GM12865 (cell line): ENCODE data around the gene PDGFA.
A peak's percentile ranks its signal among the peaks of the same experiment; 100 is the strongest.

Experiments
- DNase-seq: peaks from one replicate; pipeline ENCODE4 v3.0.0; 2010; ENCODE audit warnings: low read depth
- H3K4me3 ChIP-seq: 2 replicates; pipeline ENCODE4 v1.5.1; 2011; ENCODE audit warnings: mild to moderate bottlenecking, low read depth, low read length, control low read depth
- TF ChIP-seq, protein P1 (sequence below): IDR thresholded peaks from 2 replicates; pipeline ENCODE4 v1.5.1; 2011; ENCODE audit warnings: low read length, control low read depth, low read depth, inconsistent platforms; ENCODE audit not compliant: insufficient read depth; ENCODE audit errors: missing control alignments

PDGFA gene

GRCh38 chr7:455110-455928 lies 64.3 kb downstream of the PDGFA start:
- no peak for DNase-seq
- H3K4me3 ChIP-seq = no peak overlapping the region
- TF ChIP-seq, protein P1, sequence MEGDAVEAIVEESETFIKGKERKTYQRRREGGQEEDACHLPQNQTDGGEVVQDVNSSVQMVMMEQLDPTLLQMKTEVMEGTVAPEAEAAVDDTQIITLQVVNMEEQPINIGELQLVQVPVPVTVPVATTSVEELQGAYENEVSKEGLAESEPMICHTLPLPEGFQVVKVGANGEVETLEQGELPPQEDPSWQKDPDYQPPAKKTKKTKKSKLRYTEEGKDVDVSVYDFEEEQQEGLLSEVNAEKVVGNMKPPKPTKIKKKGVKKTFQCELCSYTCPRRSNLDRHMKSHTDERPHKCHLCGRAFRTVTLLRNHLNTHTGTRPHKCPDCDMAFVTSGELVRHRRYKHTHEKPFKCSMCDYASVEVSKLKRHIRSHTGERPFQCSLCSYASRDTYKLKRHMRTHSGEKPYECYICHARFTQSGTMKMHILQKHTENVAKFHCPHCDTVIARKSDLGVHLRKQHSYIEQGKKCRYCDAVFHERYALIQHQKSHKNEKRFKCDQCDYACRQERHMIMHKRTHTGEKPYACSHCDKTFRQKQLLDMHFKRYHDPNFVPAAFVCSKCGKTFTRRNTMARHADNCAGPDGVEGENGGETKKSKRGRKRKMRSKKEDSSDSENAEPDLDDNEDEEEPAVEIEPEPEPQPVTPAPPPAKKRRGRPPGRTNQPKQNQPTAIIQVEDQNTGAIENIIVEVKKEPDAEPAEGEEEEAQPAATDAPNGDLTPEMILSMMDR = no peak

DNA sequence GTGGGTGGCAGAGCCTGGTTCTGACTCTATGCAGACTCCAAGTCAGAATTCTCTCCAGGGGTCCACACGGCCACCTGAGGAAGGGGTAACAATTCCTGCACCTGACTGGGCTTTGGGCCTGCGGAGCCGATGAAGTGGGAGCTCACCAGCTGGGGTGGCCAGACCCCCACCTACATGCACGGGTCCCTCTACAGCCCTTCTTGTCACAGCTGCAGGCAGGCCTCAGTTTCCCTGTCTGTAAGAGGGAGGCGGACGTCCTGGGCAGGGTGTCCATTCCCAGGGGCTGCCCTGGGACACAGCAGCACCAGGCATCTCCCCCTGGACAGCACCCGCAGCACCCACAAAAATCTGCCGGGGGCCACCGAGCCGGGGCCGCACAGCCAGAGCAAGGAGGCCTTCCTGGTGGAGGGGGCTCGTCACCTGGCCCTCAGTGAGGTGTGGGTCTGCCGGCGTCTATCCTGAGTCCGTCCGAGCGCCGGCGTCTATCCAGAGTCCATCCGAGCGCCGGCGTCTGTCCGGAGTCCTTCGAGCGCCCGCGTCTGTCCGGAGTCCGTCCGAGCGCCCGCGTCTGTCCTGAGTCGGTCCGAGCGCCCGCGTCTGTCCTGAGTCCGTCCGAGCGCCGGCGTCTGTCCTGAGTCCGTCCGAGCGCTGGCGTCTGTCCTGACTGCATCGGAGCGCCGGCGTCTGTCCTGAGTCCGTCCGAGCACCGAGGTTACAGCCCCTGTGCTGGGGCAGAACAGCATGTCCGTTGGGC lies 65.1 kb downstream of the PDGFA start:
- H3K4me3 ChIP-seq = no peak overlapping the region
- TF ChIP-seq, protein P1 = no peak
- no peak for DNase-seq

GRCh38 chr7:453597-454306 lies 65.9 kb downstream of the PDGFA start:
- DNase-seq = no peak
- no peak overlapping the region for H3K4me3 ChIP-seq
- TF ChIP-seq, protein P1 = no peak

GRCh38 chr7:452791-453455 lies 66.7 kb downstream of the PDGFA start:
- H3K4me3 ChIP-seq = no peak overlapping the region
- DNase-seq = peak; percentile 13
- TF ChIP-seq, protein P1 = no peak

DNA sequence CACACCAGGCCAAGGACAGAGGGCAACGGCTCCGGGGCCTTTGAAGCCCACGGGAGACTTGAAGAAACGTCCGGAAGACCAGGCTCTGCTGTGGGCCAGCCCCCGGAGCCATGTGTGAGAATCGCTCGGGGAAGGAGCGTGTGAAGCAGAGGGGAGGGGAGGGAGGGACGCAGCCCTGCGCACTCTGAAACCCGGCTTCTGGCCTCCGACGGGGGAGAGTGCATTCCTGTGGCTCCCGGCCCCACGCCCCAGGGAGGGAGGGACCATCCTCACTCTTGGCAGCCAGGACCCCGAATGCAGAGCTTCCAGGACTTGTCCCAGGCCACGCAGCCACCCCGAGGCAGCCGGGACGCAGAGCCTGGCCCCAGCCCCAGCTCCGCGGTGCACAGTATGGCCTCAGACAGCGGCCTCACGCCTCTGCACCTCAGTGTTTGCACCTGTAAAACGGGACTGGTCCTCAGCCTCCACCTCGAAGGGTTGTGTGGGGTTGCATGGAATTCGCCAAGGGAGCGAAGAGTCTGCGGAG lies 67.4 kb downstream of the PDGFA start:
- no peak overlapping the region for H3K4me3 ChIP-seq
- DNase-seq = peak; percentile 20
- TF ChIP-seq, protein P1 = no peak
